ENCODE measurements around the gene BRAF. TPM values are rescaled to one million over a fixed set of nuclear protein-coding genes. Genes with fewer than 3 reads are reported as not detected.

BRAF gene
- total RNA-seq, 2 donors from 2014 or later = 45.7 to 46.7 TPM

DNA sequence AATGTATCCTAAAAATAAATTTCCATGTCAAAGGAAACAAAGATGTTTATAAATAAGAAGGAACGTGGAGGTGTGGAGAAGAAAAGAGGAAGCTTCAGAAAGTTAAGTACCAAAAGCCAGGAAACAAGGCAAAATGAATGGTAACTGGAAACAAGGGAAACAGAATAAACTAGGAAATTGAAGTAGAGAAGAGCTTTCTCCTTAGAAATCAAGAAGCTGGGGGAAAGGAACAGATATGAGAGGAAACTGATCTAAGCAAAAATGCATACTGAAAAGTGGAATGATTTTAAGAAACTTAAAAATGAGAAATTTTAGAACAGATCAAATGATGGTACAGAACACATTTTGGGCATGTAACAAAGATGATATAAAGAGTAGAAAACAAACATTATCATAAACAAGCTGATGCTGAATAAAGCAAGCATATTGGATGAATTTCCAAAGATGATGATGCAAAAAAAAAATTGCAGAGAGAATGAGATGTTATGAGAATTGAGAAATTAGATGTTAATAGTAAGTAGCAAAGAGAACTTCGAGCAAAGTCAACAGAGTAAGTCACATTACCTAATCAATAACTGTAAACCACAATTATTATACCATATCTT, 1.9 kb downstream of the BRAF start:
- Histone ChIP-seq H3K9me3 (ENCODE audit: control insufficient read depth, low read length) (peaks cover 9% of the 10 kb centered on the region), H3K36me3 (ENCODE audit: control insufficient read depth, insufficient read depth, low read length) (peaks cover 8% of the 10 kb centered on the region), H3K4me3 (ENCODE audit: low read length) (peak overlapping the region; percentile 89), H3K27ac (ENCODE audit: low read depth, low read length) (no peak overlapping the region), H3K9ac (ENCODE audit: extremely low read depth, low read length, poor library complexity, severe bottlenecking) (no peak overlapping the region), H3K27me3 (ENCODE audit: control insufficient read depth, insufficient read depth, low read length, poor library complexity, severe bottlenecking) (no peaks in the 10 kb centered on the region), H3K4me1 (ENCODE audit: control insufficient read depth, insufficient read depth, low read length) (no peaks in the 10 kb centered on the region)
- H3K4me3 Mint-ChIP-seq = no peak overlapping the region
- H3K27me3 Mint-ChIP-seq (ENCODE audit: insufficient read depth) = peaks cover 8% of the 10 kb centered on the region
- peaks cover 19% of the 10 kb centered on the region for H3K36me3 Mint-ChIP-seq (ENCODE audit: low read depth)
- no peaks in the 10 kb centered on the region for H3K4me1 Mint-ChIP-seq
- WGBS, 2 experiments (ENCODE audit: insufficient coverage in 1 of 2, insufficient read length in 1 of 2) = 38 to 42% methylated on average over 1 of the region's 2 CpGs
- no peak for DNase-seq
- peaks cover 12% of the 10 kb centered on the region for H3K9me3 Mint-ChIP-seq
- H3K27ac Mint-ChIP-seq = no peak overlapping the region
- TF ChIP-seq, protein P1, sequence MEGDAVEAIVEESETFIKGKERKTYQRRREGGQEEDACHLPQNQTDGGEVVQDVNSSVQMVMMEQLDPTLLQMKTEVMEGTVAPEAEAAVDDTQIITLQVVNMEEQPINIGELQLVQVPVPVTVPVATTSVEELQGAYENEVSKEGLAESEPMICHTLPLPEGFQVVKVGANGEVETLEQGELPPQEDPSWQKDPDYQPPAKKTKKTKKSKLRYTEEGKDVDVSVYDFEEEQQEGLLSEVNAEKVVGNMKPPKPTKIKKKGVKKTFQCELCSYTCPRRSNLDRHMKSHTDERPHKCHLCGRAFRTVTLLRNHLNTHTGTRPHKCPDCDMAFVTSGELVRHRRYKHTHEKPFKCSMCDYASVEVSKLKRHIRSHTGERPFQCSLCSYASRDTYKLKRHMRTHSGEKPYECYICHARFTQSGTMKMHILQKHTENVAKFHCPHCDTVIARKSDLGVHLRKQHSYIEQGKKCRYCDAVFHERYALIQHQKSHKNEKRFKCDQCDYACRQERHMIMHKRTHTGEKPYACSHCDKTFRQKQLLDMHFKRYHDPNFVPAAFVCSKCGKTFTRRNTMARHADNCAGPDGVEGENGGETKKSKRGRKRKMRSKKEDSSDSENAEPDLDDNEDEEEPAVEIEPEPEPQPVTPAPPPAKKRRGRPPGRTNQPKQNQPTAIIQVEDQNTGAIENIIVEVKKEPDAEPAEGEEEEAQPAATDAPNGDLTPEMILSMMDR (conservative IDR thresholded peaks at IDR 0.05) = no peak

DNA sequence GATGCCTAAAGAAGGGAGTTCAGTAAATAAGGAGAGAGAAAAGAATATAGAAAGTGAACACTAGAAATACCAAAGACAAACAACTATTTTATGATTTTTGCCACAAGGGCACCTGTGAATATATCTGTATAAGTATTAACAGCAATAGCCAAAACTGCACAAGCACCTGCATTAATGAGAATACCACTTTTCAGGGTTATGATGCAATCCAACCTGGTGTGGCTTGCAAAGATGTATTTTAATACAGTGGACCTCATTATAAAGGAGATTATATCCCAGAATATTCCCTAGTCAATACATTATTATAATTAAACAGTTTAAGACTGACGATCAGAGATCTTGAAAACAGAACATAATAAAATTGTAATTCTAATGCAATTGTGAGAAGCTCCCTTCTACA, 4.0 kb downstream of the BRAF start:
- H3K4me3 Mint-ChIP-seq = no peak overlapping the region
- H3K36me3 Mint-ChIP-seq (ENCODE audit: low read depth) = peaks cover 25% of the 10 kb centered on the region
- H3K9me3 Mint-ChIP-seq = peaks cover 15% of the 10 kb centered on the region

DNA sequence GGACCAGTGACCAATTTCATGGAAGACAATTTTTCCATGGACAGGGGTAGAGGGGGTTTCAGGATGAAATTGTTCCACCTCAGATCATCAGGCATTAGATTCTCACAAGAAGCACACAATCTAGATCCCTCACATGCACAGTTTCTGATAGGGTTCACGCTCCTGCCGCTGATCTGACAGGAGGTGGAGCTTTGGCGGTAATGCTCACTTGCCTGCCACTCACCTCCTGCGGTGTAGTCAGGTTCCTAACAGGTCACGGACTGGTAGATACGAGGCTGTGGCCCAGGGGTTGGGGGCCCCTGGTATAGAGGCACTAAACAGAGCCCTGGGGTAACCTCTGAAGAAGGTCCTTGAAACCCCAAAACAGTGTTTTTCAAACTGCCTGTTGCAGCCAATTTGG, 6.5 kb downstream of the BRAF start:
- H3K9me3 Mint-ChIP-seq = peaks cover 15% of the 10 kb centered on the region
- peaks cover 6% of the 10 kb centered on the region for H3K4me1 Mint-ChIP-seq
- peaks cover 18% of the 10 kb centered on the region for H3K9me3 ChIP-seq (ENCODE audit: control insufficient read depth, low read length)
- TF ChIP-seq, protein P1 (conservative IDR thresholded peaks at IDR 0.05) = no peak
- no peak overlapping the region for H3K27ac ChIP-seq (ENCODE audit: low read depth, low read length)
- H3K36me3 Mint-ChIP-seq (ENCODE audit: low read depth) = peaks cover 25% of the 10 kb centered on the region
- peaks cover 8% of the 10 kb centered on the region for H3K36me3 ChIP-seq (ENCODE audit: control insufficient read depth, insufficient read depth, low read length)
- no peak overlapping the region for H3K9ac ChIP-seq (ENCODE audit: extremely low read depth, low read length, poor library complexity, severe bottlenecking)
- H3K27me3 ChIP-seq (ENCODE audit: control insufficient read depth, insufficient read depth, low read length, poor library complexity, severe bottlenecking) = no peaks in the 10 kb centered on the region
- no peak overlapping the region for H3K27ac Mint-ChIP-seq
- H3K4me1 ChIP-seq (ENCODE audit: control insufficient read depth, insufficient read depth, low read length) = peaks cover 4% of the 10 kb centered on the region
- DNase-seq = no peak
- WGBS, 2 experiments (ENCODE audit: insufficient coverage in 1 of 2, insufficient read length in 1 of 2) = 86 to 95% methylated on average over 3 to 6 of the region's 6 CpGs
- H3K27me3 Mint-ChIP-seq (ENCODE audit: insufficient read depth) = peaks cover 8% of the 10 kb centered on the region
- no peak overlapping the region for H3K4me3 Mint-ChIP-seq
- H3K4me3 ChIP-seq (ENCODE audit: low read length) = peak overlapping the region; percentile 54

More for the DNA sequence above, 4.0 kb downstream of the BRAF start:
- Histone ChIP-seq H3K9ac (ENCODE audit: extremely low read depth, low read length, poor library complexity, severe bottlenecking) (no peak overlapping the region), H3K27ac (ENCODE audit: low read depth, low read length) (no peak overlapping the region), H3K27me3 (ENCODE audit: control insufficient read depth, insufficient read depth, low read length, poor library complexity, severe bottlenecking) (no peaks in the 10 kb centered on the region), H3K4me3 (ENCODE audit: low read length) (no peak overlapping the region), H3K4me1 (ENCODE audit: control insufficient read depth, insufficient read depth, low read length) (no peaks in the 10 kb centered on the region), H3K36me3 (ENCODE audit: control insufficient read depth, insufficient read depth, low read length) (peaks cover 8% of the 10 kb centered on the region), H3K9me3 (ENCODE audit: control insufficient read depth, low read length) (peaks cover 18% of the 10 kb centered on the region)
- WGBS, 2 experiments (ENCODE audit: insufficient coverage in 1 of 2, insufficient read length in 1 of 2) = 67% methylated on average over 1 of the region's 1 CpG; no CpG with 5 or more reads in 1 of the 2 experiments
- Mint-ChIP-seq H3K4me1 (no peaks in the 10 kb centered on the region), H3K27ac (no peak overlapping the region), H3K27me3 (ENCODE audit: insufficient read depth) (peaks cover 1% of the 10 kb centered on the region)
- TF ChIP-seq, protein P1 (conservative IDR thresholded peaks at IDR 0.05) = no peak
- no peak for DNase-seq

Data from endodermal cell (in vitro differentiated cells).